Measurements from ENCODE around the gene HEG1. TPM values are rescaled to one million over a fixed set of nuclear protein-coding genes. Genes with fewer than 3 reads are reported as not detected.

The HEG1 gene
- total RNA-seq, 1 donor from 2014 or later: 14.4 TPM

- Mint-ChIP-seq H3K4me3 (no peak overlapping the region), H3K9me3 (peaks cover 7% of the 10 kb centered on the region), H3K27ac (no peak overlapping the region), H3K27me3 (ENCODE audit: low read depth) (peaks cover 30% of the 10 kb centered on the region), H3K36me3 (no peaks in the 10 kb centered on the region), H3K4me1 (peaks cover 17% of the 10 kb centered on the region)
- DNase-seq (ENCODE audit: low spot score in 2 of 2, unreplicated experiment in 2 of 2): no peak
- no peak for TF ChIP-seq CTCF (IDR thresholded peaks at IDR 0.05; ENCODE audit: unreplicated experiment)
Observed at GRCh38 chr3:125061646-125062045, 5.8 kb upstream of the HEG1 start.

- no peaks in the 10 kb centered on the region for H3K36me3 Mint-ChIP-seq
- DNase-seq (ENCODE audit: low spot score in 2 of 2, unreplicated experiment in 2 of 2): no peak
- H3K4me3 Mint-ChIP-seq: no peak overlapping the region
- H3K9me3 Mint-ChIP-seq: peaks cover 7% of the 10 kb centered on the region
- no peak for TF ChIP-seq CTCF (IDR thresholded peaks at IDR 0.05; ENCODE audit: unreplicated experiment)
- peaks cover 35% of the 10 kb centered on the region for H3K27me3 Mint-ChIP-seq (ENCODE audit: low read depth)
- no peak overlapping the region for H3K27ac Mint-ChIP-seq
- peaks cover 21% of the 10 kb centered on the region for H3K4me1 Mint-ChIP-seq
Observed at GRCh38 chr3:125061170-125061569, 5.4 kb upstream of the HEG1 start.

GRCh38 chr3:125059488-125060245, 3.9 kb upstream of the HEG1 start:
- no peak for DNase-seq (ENCODE audit: low spot score in 2 of 2, unreplicated experiment in 2 of 2)
- Mint-ChIP-seq H3K4me1 (peaks cover 26% of the 10 kb centered on the region), H3K4me3 (no peak overlapping the region), H3K36me3 (no peaks in the 10 kb centered on the region), H3K9me3 (peaks cover 6% of the 10 kb centered on the region), H3K27ac (no peak overlapping the region), H3K27me3 (ENCODE audit: low read depth) (peaks cover 41% of the 10 kb centered on the region)
- no peak for TF ChIP-seq CTCF (IDR thresholded peaks at IDR 0.05; ENCODE audit: unreplicated experiment)

DNA sequence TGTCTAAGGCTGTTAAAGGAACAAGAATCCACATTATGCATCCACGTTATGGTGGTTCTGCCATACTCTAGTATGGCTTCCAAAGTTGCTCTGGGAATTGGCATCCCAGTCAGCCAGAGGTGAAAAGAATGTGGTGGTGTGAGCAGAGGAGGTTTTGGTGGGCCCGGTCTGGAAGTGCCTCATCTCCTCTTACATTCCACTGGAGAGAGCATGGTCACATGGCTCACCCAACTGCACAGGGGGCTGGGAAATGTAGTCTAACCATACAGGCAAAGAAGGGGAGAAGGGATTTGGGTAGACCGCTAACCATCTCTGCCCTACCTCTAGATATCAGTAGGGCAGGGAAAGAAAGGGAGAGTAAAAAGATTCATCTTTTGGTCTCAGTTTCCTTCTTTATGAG, 3.2 kb upstream of the HEG1 start:
- H3K27me3 Mint-ChIP-seq (ENCODE audit: low read depth): peaks cover 48% of the 10 kb centered on the region

GRCh38 chr3:125058529-125058928, 2.7 kb upstream of the HEG1 start:
- TF ChIP-seq CTCF (IDR thresholded peaks at IDR 0.05; ENCODE audit: unreplicated experiment): no peak

More for the DNA sequence above, 3.2 kb upstream of the HEG1 start:
- TF ChIP-seq CTCF (IDR thresholded peaks at IDR 0.05; ENCODE audit: unreplicated experiment): no peak
- Mint-ChIP-seq H3K9me3 (no peaks in the 10 kb centered on the region), H3K4me3 (no peak overlapping the region), H3K4me1 (peaks cover 31% of the 10 kb centered on the region), H3K36me3 (no peaks in the 10 kb centered on the region), H3K27ac (no peak overlapping the region)
- DNase-seq (ENCODE audit: low spot score in 2 of 2, unreplicated experiment in 2 of 2): no peak

More at GRCh38 chr3:125058529-125058928, 2.7 kb upstream of the HEG1 start:
- no peak overlapping the region for H3K4me3 Mint-ChIP-seq
- no peak for DNase-seq (ENCODE audit: low spot score in 2 of 2, unreplicated experiment in 2 of 2)
- no peaks in the 10 kb centered on the region for H3K9me3 Mint-ChIP-seq
- H3K27me3 Mint-ChIP-seq (ENCODE audit: low read depth): peaks cover 52% of the 10 kb centered on the region
- H3K27ac Mint-ChIP-seq: no peak overlapping the region
- H3K36me3 Mint-ChIP-seq: no peaks in the 10 kb centered on the region
- H3K4me1 Mint-ChIP-seq: peaks cover 30% of the 10 kb centered on the region
